ENCODE data around the gene PTPRN2. TPM values are rescaled to one million over a fixed set of nuclear protein-coding genes. Genes with fewer than 3 reads are reported as not detected.

PTPRN2 gene
- total and polyA plus RNA-seq, 9 of the 15 experiments (the other 6 are each of a cell fraction or from before 2014, with no cell fraction given): not detected

- Histone ChIP-seq H4K20me1 (replicated peaks; ENCODE audit: control insufficient read depth, insufficient read depth, low read length) (no peaks in the 10 kb centered on the region; the same call in 1 of the 2 replicates), H3K9ac (ENCODE audit: insufficient read depth in 1 of 2, low read depth in 2 of 2, low read length in 2 of 2) (no peak overlapping the region), H3K9me1 (ENCODE audit: control insufficient read depth, insufficient read depth, low read length) (no peaks in the 10 kb centered on the region), H3K79me2 (ENCODE audit: control insufficient read depth, insufficient read depth, low read length) (no peaks in the 10 kb centered on the region), H2AFZ (ENCODE audit: low read depth, low read length) (no peak overlapping the region), H3K4me3 (no peak overlapping the region), H3K9me3 (replicated peaks; ENCODE audit: control insufficient read depth, insufficient read depth, low read depth, low read length) (no peaks in the 10 kb centered on the region; the same call in 1 of the 2 replicates), H3K4me2 (ENCODE audit: insufficient read depth, low read length) (no peak overlapping the region), H3K27ac (ENCODE audit: extremely low read depth, low read depth, low read length) (no peak overlapping the region), H3K36me3 (ENCODE audit: control insufficient read depth, insufficient read depth, low read length) (no peaks in the 10 kb centered on the region), H3K27me3 (ENCODE audit: control insufficient read depth in 2 of 2, insufficient read depth in 2 of 2, low read length in 2 of 2) (peaks cover 14 to 38% of the 10 kb centered on the region in 2 experiments), H3K4me1 (replicated peaks in 1 of 2; ENCODE audit: control insufficient read depth in 2 of 2, insufficient read depth in 2 of 2, low read length in 2 of 2) (no peaks in the 10 kb centered on the region; a peak in 1 of 5 replicates)
- no TSS peak for BruUV-seq (replicated peaks)
- FAIRE-seq (no peak), ATAC-seq (no peak), DNase-seq (ENCODE audit: extremely low read depth in 1 of 4, low spot score in 3 of 4) (no peak)
- TF ChIP-seq U2AF2 (optimal IDR thresholded peaks at IDR 0.05; ENCODE audit: low read depth, low read length) (no peak), EZH2 (IDR thresholded peaks at IDR 0.05; ENCODE audit: borderline replicate concordance, low read depth, low read length) (no peak), MLX (CRISPR knock-in tag; conservative IDR thresholded peaks at IDR 0.05) (no peak), CEBPB (tag; IDR thresholded peaks at IDR 0.05) (no peak), KDM1A (IDR thresholded peaks at IDR 0.05) (no peak), GATAD2B (IDR thresholded peaks at IDR 0.05; ENCODE audit: borderline replicate concordance) (no peak), MTF1 (CRISPR knock-in tag; IDR thresholded peaks at IDR 0.05; ENCODE audit: borderline replicate concordance) (no peak), NR2F6 (CRISPR knock-in tag; IDR thresholded peaks at IDR 0.05) (no peak), TSC22D4 (tag; IDR thresholded peaks at IDR 0.05) (no peak), TBL1XR1 (IDR thresholded peaks at IDR 0.05; ENCODE audit: low read length in 2 of 2) (no peak), ZNF584 (CRISPR knock-in tag; IDR thresholded peaks at IDR 0.05; ENCODE audit: low read depth) (no peak), TARDBP (IDR thresholded peaks at IDR 0.05) (no peak), ZNF75A (CRISPR knock-in tag; IDR thresholded peaks at IDR 0.05) (no peak), MYBL2 (IDR thresholded peaks at IDR 0.05; ENCODE audit: low read depth) (no peak), MYBL2 (CRISPR knock-in tag; IDR thresholded peaks at IDR 0.05; ENCODE audit: borderline replicate concordance) (no peak), DNMT1 (IDR thresholded peaks at IDR 0.05) (no peak), MAFK (IDR thresholded peaks at IDR 0.05; ENCODE audit: low read length) (no peak)
- TF ChIP-seq, protein P1, sequence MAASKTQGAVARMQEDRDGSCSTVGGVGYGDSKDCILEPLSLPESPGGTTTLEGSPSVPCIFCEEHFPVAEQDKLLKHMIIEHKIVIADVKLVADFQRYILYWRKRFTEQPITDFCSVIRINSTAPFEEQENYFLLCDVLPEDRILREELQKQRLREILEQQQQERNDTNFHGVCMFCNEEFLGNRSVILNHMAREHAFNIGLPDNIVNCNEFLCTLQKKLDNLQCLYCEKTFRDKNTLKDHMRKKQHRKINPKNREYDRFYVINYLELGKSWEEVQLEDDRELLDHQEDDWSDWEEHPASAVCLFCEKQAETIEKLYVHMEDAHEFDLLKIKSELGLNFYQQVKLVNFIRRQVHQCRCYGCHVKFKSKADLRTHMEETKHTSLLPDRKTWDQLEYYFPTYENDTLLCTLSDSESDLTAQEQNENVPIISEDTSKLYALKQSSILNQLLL (CRISPR knock-in tag; IDR thresholded peaks at IDR 0.05; ENCODE audit: borderline replicate concordance): no peak
- TF ChIP-seq, protein P2, sequence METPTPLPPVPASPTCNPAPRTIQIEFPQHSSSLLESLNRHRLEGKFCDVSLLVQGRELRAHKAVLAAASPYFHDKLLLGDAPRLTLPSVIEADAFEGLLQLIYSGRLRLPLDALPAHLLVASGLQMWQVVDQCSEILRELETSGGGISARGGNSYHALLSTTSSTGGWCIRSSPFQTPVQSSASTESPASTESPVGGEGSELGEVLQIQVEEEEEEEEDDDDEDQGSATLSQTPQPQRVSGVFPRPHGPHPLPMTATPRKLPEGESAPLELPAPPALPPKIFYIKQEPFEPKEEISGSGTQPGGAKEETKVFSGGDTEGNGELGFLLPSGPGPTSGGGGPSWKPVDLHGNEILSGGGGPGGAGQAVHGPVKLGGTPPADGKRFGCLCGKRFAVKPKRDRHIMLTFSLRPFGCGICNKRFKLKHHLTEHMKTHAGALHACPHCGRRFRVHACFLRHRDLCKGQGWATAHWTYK (CRISPR knock-in tag; IDR thresholded peaks at IDR 0.05): no peak
- TF ChIP-seq, protein P3, sequence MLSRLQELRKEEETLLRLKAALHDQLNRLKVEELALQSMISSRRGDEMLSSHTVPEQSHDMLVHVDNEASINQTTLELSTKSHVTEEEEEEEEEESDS (CRISPR knock-in tag; IDR thresholded peaks at IDR 0.05): no peak
- intact Hi-C loops (cut with micrococcal nuclease): no loop called here
- CTCF ChIA-PET (ENCODE audit: low intra/inter-chr PET ratio): no interaction called here
- POLR2A ChIA-PET: interaction anchor here (0.8 kb wide), 1 partner anchor 23 kb away, joined by 3 read pairs; no protein-coding TSS in a partner anchor
- in situ Hi-C loops (cut with MboI): no loop called here
- WGBS (ENCODE audit: insufficient coverage, low coverage, missing lambda C conversion rate): 3% methylated on average over 14 of the region's 14 CpGs
These were observed 824.2 kb downstream of the PTPRN2 start for GRCh38 chr7:157763279-157764000.
